Glutamatergic neuron (in vitro differentiated cells): Measurements from ENCODE around the gene DPH1. TPM values are rescaled to one million over a fixed set of nuclear protein-coding genes. Genes with fewer than 3 reads are reported as not detected.
A peak's percentile ranks its signal among the peaks of the same experiment; 100 is the strongest.

Source experiments
- DNase-seq: peaks from one replicate; pipeline ENCODE4 v3.0.0; 2022
- H3K27ac Mint-ChIP-seq: one replicate; pipeline ENCODE4 v1.8.0; 2020; ENCODE audit warnings: mild to moderate bottlenecking, mixed read lengths, inconsistent platforms; ENCODE audit not compliant: unreplicated experiment
- H3K27me3 Mint-ChIP-seq: one replicate; pipeline ENCODE4 v1.8.0; 2020; ENCODE audit warnings: mild to moderate bottlenecking, moderate library complexity, mixed read lengths, inconsistent platforms; ENCODE audit not compliant: unreplicated experiment
- H3K36me3 Mint-ChIP-seq: one replicate; pipeline ENCODE4 v1.8.0; 2020; ENCODE audit warnings: mild to moderate bottlenecking, mixed read lengths, inconsistent platforms; ENCODE audit not compliant: unreplicated experiment
- H3K4me1 Mint-ChIP-seq: one replicate; pipeline ENCODE4 v1.8.0; 2020; ENCODE audit warnings: mild to moderate bottlenecking, low read depth, mixed read lengths, inconsistent platforms; ENCODE audit not compliant: unreplicated experiment
- H3K4me3 Mint-ChIP-seq: one replicate; pipeline ENCODE4 v1.8.0; 2020; ENCODE audit warnings: mild to moderate bottlenecking, mixed read lengths, inconsistent platforms; ENCODE audit not compliant: unreplicated experiment
- H3K9me3 Mint-ChIP-seq: one replicate; pipeline ENCODE4 v1.8.0; 2020; ENCODE audit warnings: mild to moderate bottlenecking, moderate library complexity, mixed read lengths, inconsistent platforms; ENCODE audit not compliant: unreplicated experiment
- CTCF ChIP-seq: fragments of 200-600 bp; sonication (generic); IDR thresholded peaks from one replicate; pipeline ENCODE4 v1.5.0; 2021; ENCODE audit not compliant: partially characterized antibody, unreplicated experiment
- total RNA-seq: library from RNA; stranded (reverse); fragmentation: NEBNext Ultra II Directional; extraction: Animal tissue kit (Norgen Biotek cat#: 25700); gene quantifications from one replicate; pipeline ENCODE4 v1.2.1, GENCODE V29; 2021; ENCODE audit not compliant: unreplicated experiment

The DPH1 gene
- total RNA-seq, 1 donor from 2014 or later: 36.4 TPM

GRCh38 chr17:2063261-2064146, 33.6 kb downstream of the DPH1 start:
- peaks cover 20% of the 10 kb centered on the region for H3K27me3 Mint-ChIP-seq
- no peaks in the 10 kb centered on the region for H3K36me3 Mint-ChIP-seq
- TF ChIP-seq CTCF: no peak
- DNase-seq: no peak
- no peak overlapping the region for H3K27ac Mint-ChIP-seq
- H3K9me3 Mint-ChIP-seq: peaks cover 10% of the 10 kb centered on the region
- peak overlapping the region; percentile 31 for H3K4me3 Mint-ChIP-seq
- peaks cover 23% of the 10 kb centered on the region for H3K4me1 Mint-ChIP-seq

GRCh38 chr17:2064147-2064489, 34.2 kb downstream of the DPH1 start:
- peaks cover 14% of the 10 kb centered on the region for H3K9me3 Mint-ChIP-seq
- peaks cover 29% of the 10 kb centered on the region for H3K4me1 Mint-ChIP-seq
- no peak for DNase-seq
- H3K27me3 Mint-ChIP-seq: peaks cover 25% of the 10 kb centered on the region
- no peaks in the 10 kb centered on the region for H3K36me3 Mint-ChIP-seq
- peak overlapping the region; percentile 31 for H3K4me3 Mint-ChIP-seq
- no peak overlapping the region for H3K27ac Mint-ChIP-seq
- TF ChIP-seq CTCF: no peak

- peaks cover 29% of the 10 kb centered on the region for H3K4me1 Mint-ChIP-seq
- no peak overlapping the region for H3K27ac Mint-ChIP-seq
- no peak overlapping the region for H3K4me3 Mint-ChIP-seq
- no peak for TF ChIP-seq CTCF
- H3K36me3 Mint-ChIP-seq: no peaks in the 10 kb centered on the region
- H3K27me3 Mint-ChIP-seq: peaks cover 25% of the 10 kb centered on the region
- DNase-seq: no peak
- H3K9me3 Mint-ChIP-seq: peaks cover 16% of the 10 kb centered on the region
Measured at GRCh38 chr17:2064520-2064971, 34.6 kb downstream of the DPH1 start.

GRCh38 chr17:2064980-2065785, 35.2 kb downstream of the DPH1 start:
- no peak for DNase-seq
- no peak overlapping the region for H3K4me3 Mint-ChIP-seq
- H3K27ac Mint-ChIP-seq: no peak overlapping the region
- peaks cover 34% of the 10 kb centered on the region for H3K4me1 Mint-ChIP-seq
- H3K27me3 Mint-ChIP-seq: peaks cover 27% of the 10 kb centered on the region
- no peaks in the 10 kb centered on the region for H3K36me3 Mint-ChIP-seq
- H3K9me3 Mint-ChIP-seq: peaks cover 18% of the 10 kb centered on the region
- TF ChIP-seq CTCF: no peak
